Trophoblast cell (in vitro differentiated cells and primary cell): ENCODE data around the gene SDCCAG8.
A peak's percentile ranks its signal among the peaks of the same experiment; 100 is the strongest.

ENCODE experiments used
- DNase-seq, 2 donors: peaks; one replicate each; pipeline ENCODE4 v3.0.0-alpha.2; 2016
- H2AFZ ChIP-seq: 2 replicates; pipeline ENCODE4 v1.6.1; 2013; ENCODE audit warnings: low read length, moderate library complexity, mild to moderate bottlenecking; ENCODE audit not compliant: insufficient read depth, poor library complexity
- H2AK5ac ChIP-seq: 2 replicates; pipeline ENCODE4 v1.6.1; 2013; ENCODE audit warnings: mild to moderate bottlenecking, low read length
- H2BK120ac ChIP-seq: 2 replicates; pipeline ENCODE4 v1.6.1; 2013; ENCODE audit warnings: low read length, mild to moderate bottlenecking, moderate library complexity; ENCODE audit not compliant: insufficient read depth, poor library complexity
- H2BK12ac ChIP-seq: 2 replicates; pipeline ENCODE4 v1.6.1; 2013; ENCODE audit warnings: mild to moderate bottlenecking, low read length, moderate library complexity
- H2BK5ac ChIP-seq: 2 replicates; pipeline ENCODE4 v1.6.1; 2013; ENCODE audit warnings: low read length, low read depth, moderate library complexity, mild to moderate bottlenecking; ENCODE audit not compliant: poor library complexity
- H3K14ac ChIP-seq: 2 replicates; pipeline ENCODE4 v1.6.1; 2013; ENCODE audit warnings: mild to moderate bottlenecking, low read length
- H3K18ac ChIP-seq: 2 replicates; pipeline ENCODE4 v1.6.1; 2013; ENCODE audit warnings: mild to moderate bottlenecking, low read length
- H3K23ac ChIP-seq: 2 replicates; pipeline ENCODE4 v1.6.1; 2013; ENCODE audit warnings: low read length
- H3K27ac ChIP-seq: 2 replicates; pipeline ENCODE4 v1.5.1; 2013; ENCODE audit warnings: low read depth, mild to moderate bottlenecking, inconsistent platforms, low read length, moderate library complexity
- H3K27me3 ChIP-seq: 2 replicates; pipeline ENCODE4 v1.6.1; 2013; ENCODE audit warnings: inconsistent platforms, mild to moderate bottlenecking, low read length, moderate library complexity; ENCODE audit not compliant: insufficient read depth
- H3K36me3 ChIP-seq, 2 experiments: 1 replicate in 1 of 2; 2 replicates in 1 of 2; pipeline ENCODE4 v1.6.1; 2013; ENCODE audit warnings: low read length in 2 of 2, mild to moderate bottlenecking in 2 of 2, moderate library complexity in 1 of 2; ENCODE audit not compliant: insufficient read depth in 2 of 2, control insufficient read depth in 1 of 2
- H3K4ac ChIP-seq: 2 replicates; pipeline ENCODE4 v1.6.1; 2013; ENCODE audit warnings: low read depth, mild to moderate bottlenecking, low read length, moderate library complexity
- H3K4me1 ChIP-seq, 2 experiments: 1 replicate in 1 of 2; 2 replicates in 1 of 2; pipeline ENCODE4 v1.6.1; 2013; ENCODE audit warnings: low read length in 2 of 2, mild to moderate bottlenecking in 2 of 2, moderate library complexity in 1 of 2; ENCODE audit not compliant: insufficient read depth in 2 of 2, control insufficient read depth in 1 of 2
- H3K4me2 ChIP-seq: 2 replicates; pipeline ENCODE4 v1.6.1; 2013; ENCODE audit warnings: inconsistent platforms, mild to moderate bottlenecking, low read length, moderate library complexity
- H3K4me3 ChIP-seq: 2 replicates; pipeline ENCODE4 v1.5.1; 2013; ENCODE audit warnings: mild to moderate bottlenecking, low read depth, low read length, inconsistent platforms
- H3K79me1 ChIP-seq: one replicate; pipeline ENCODE4 v1.6.1; 2013; ENCODE audit warnings: low read length
- H3K79me2 ChIP-seq: 2 replicates; pipeline ENCODE4 v1.6.1; 2013; ENCODE audit warnings: low read length, mild to moderate bottlenecking; ENCODE audit not compliant: control insufficient read depth, insufficient read depth, poor library complexity
- H3K9ac ChIP-seq: 2 replicates; pipeline ENCODE4 v1.6.1; 2013; ENCODE audit warnings: mild to moderate bottlenecking, low read length
- H3K9me3 ChIP-seq: 2 replicates; pipeline ENCODE4 v1.6.1; 2013; ENCODE audit warnings: low read depth, mild to moderate bottlenecking, control low read depth, inconsistent platforms, low read length; ENCODE audit not compliant: insufficient read depth
- H4K12ac ChIP-seq: 2 replicates; pipeline ENCODE4 v1.6.1; 2013; ENCODE audit warnings: low read depth, mild to moderate bottlenecking, low read length, moderate library complexity
- H4K8ac ChIP-seq: 2 replicates; pipeline ENCODE4 v1.6.1; 2013; ENCODE audit warnings: low read depth, mild to moderate bottlenecking, low read length, moderate library complexity
- H4K91ac ChIP-seq: one replicate; pipeline ENCODE4 v1.6.1; 2013; ENCODE audit warnings: low read depth, mild to moderate bottlenecking, low read length, moderate library complexity
- WGBS: extraction: QIAGEN DNeasy Blood & Tissue Kit; methylation state at CpG from one replicate; pipeline ENCODE4 v1.1.7; 2013; ENCODE audit warnings: missing lambda C conversion rate; ENCODE audit not compliant: insufficient read length, insufficient coverage; ENCODE audit errors: extremely low coverage; 5-methylcytosine and 5-hydroxymethylcytosine counted together

SDCCAG8 gene

GRCh38 chr1:243280571-243281129, 24.8 kb downstream of the SDCCAG8 start:
- no peak overlapping the region for H3K9ac ChIP-seq
- no CpG with 5 or more reads among the region's 3 CpGs for WGBS

GRCh38 chr1:243281672-243282071, 25.8 kb downstream of the SDCCAG8 start:
- DNase-seq = no peak
- Histone ChIP-seq H3K4me2 (no peak overlapping the region), H3K4me3 (no peak overlapping the region), H2BK12ac (no peak overlapping the region), H3K27ac (no peak overlapping the region), H3K4ac (no peak overlapping the region), H3K36me3 (peaks cover 5 to 6% of the 10 kb centered on the region in 2 experiments), H3K4me1 (peaks cover 2 to 9% of the 10 kb centered on the region in 2 experiments), H3K14ac (no peak overlapping the region), H2AK5ac (no peak overlapping the region), H3K18ac (peak overlapping the region; percentile 59), H4K8ac (no peak overlapping the region), H4K12ac (no peak overlapping the region), H3K9ac (no peak overlapping the region), H3K23ac (no peak overlapping the region), H2BK120ac (no peak overlapping the region), H3K9me3 (no peaks in the 10 kb centered on the region), H3K27me3 (no peaks in the 10 kb centered on the region), H3K79me1 (peaks cover 9% of the 10 kb centered on the region), H4K91ac (no peak overlapping the region), H3K79me2 (peaks cover 2% of the 10 kb centered on the region), H2BK5ac (no peak overlapping the region), H2AFZ (no peak overlapping the region)
- WGBS = no CpG with 5 or more reads among the region's 5 CpGs

More at GRCh38 chr1:243280571-243281129, 24.8 kb downstream of the SDCCAG8 start:
- no peak overlapping the region for H4K91ac ChIP-seq
- H3K14ac ChIP-seq = no peak overlapping the region
- no peak overlapping the region for H2BK5ac ChIP-seq
- no peak overlapping the region for H2AFZ ChIP-seq
- H2AK5ac ChIP-seq = no peak overlapping the region
- H3K27ac ChIP-seq = no peak overlapping the region
- H3K79me2 ChIP-seq = peaks cover 2% of the 10 kb centered on the region
- H4K12ac ChIP-seq = no peak overlapping the region
- peaks cover 6 to 8% of the 10 kb centered on the region in 2 experiments for H3K36me3 ChIP-seq
- DNase-seq = no peak
- no peaks in the 10 kb centered on the region for H3K27me3 ChIP-seq
- no peak overlapping the region for H2BK120ac ChIP-seq
- H3K4me2 ChIP-seq = no peak overlapping the region
- peaks cover 6% of the 10 kb centered on the region for H3K79me1 ChIP-seq
- no peak overlapping the region for H2BK12ac ChIP-seq
- no peak overlapping the region for H3K18ac ChIP-seq
- H3K9me3 ChIP-seq = no peaks in the 10 kb centered on the region
- no peak overlapping the region for H3K4me3 ChIP-seq
- H4K8ac ChIP-seq = no peak overlapping the region
- H3K23ac ChIP-seq = no peak overlapping the region
- H3K4me1 ChIP-seq = peaks cover 2 to 6% of the 10 kb centered on the region in 2 experiments
- no peak overlapping the region for H3K4ac ChIP-seq

GRCh38 chr1:243286409-243287122, 30.7 kb downstream of the SDCCAG8 start:
- no CpG with 5 or more reads among the region's 8 CpGs for WGBS

GRCh38 chr1:243287123-243287460, 31.3 kb downstream of the SDCCAG8 start:
- Histone ChIP-seq H3K4me3 (no peak overlapping the region), H3K4me1 (peaks cover 2 to 9% of the 10 kb centered on the region in 2 experiments), H3K27me3 (no peaks in the 10 kb centered on the region), H4K12ac (no peak overlapping the region), H3K4me2 (no peak overlapping the region), H3K4ac (no peak overlapping the region), H3K79me1 (peaks cover 9% of the 10 kb centered on the region), H3K9ac (no peak overlapping the region), H2BK120ac (no peak overlapping the region), H3K36me3 (peaks cover 0 to 2% of the 10 kb centered on the region in 2 experiments), H2BK12ac (no peak overlapping the region), H3K79me2 (peaks cover 2% of the 10 kb centered on the region), H3K9me3 (no peaks in the 10 kb centered on the region), H3K18ac (no peak overlapping the region), H2BK5ac (no peak overlapping the region), H2AFZ (no peak overlapping the region), H4K8ac (no peak overlapping the region), H2AK5ac (no peak overlapping the region), H3K23ac (no peak overlapping the region), H3K27ac (no peak overlapping the region), H3K14ac (no peak overlapping the region), H4K91ac (no peak overlapping the region)
- no CpG with 5 or more reads among the region's 2 CpGs for WGBS
- DNase-seq = peak in 1 of 2 donors; percentile 23

More at GRCh38 chr1:243286409-243287122, 30.7 kb downstream of the SDCCAG8 start:
- Histone ChIP-seq H3K9me3 (no peaks in the 10 kb centered on the region), H3K23ac (no peak overlapping the region), H4K91ac (no peak overlapping the region), H3K79me2 (peaks cover 2% of the 10 kb centered on the region), H3K36me3 (peaks cover 3 to 4% of the 10 kb centered on the region in 2 experiments), H3K27ac (no peak overlapping the region), H3K79me1 (peaks cover 9% of the 10 kb centered on the region), H3K4me3 (no peak overlapping the region), H2AK5ac (no peak overlapping the region), H4K12ac (no peak overlapping the region), H3K4me2 (no peak overlapping the region), H3K14ac (no peak overlapping the region), H4K8ac (no peak overlapping the region), H2BK12ac (no peak overlapping the region), H2AFZ (no peak overlapping the region), H2BK120ac (peak overlapping the region; percentile 72), H3K4me1 (peaks cover 2 to 9% of the 10 kb centered on the region in 2 experiments), H3K18ac (no peak overlapping the region), H3K4ac (no peak overlapping the region), H2BK5ac (no peak overlapping the region), H3K27me3 (no peaks in the 10 kb centered on the region), H3K9ac (no peak overlapping the region)
- DNase-seq = no peak
